Raji (cell line): ENCODE results near the gene KIF3A.

Experiments used
- POLR2A ChIP-seq: IDR thresholded peaks from 2 replicates; pipeline ENCODE4 v1.6.1; 2011; ENCODE audit warnings: low read depth, low read length, control low read depth; ENCODE audit not compliant: insufficient read depth

KIF3A gene

GRCh38 chr5:132751971-132752580, 14.7 kb upstream of the KIF3A start:
- no peak for TF ChIP-seq POLR2A

GRCh38 chr5:132751444-132751843, 14.1 kb upstream of the KIF3A start:
- no peak for TF ChIP-seq POLR2A

- no peak for TF ChIP-seq POLR2A
Observed at GRCh38 chr5:132750471-132751230, 13.3 kb upstream of the KIF3A start.

DNA sequence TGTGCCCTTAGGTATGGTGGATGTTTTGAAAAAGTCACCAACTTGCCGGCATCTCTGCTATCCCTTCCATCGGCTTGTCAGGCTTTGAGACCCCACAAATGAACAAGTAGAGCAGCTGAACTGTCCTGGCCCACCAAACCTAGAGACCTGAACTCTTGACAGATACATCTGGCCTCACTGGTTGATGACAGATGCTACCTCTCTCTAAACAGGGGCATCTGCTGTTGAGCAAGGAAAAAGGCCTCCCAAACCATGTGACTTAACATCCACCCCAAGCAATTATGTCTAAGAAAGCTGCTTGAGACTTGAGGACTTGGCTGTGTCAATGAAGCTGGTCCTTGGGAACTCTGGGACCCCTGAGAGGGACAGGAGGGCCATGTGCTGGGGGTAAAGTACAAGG, 12.2 kb upstream of the KIF3A start:
- TF ChIP-seq POLR2A: no peak

DNA sequence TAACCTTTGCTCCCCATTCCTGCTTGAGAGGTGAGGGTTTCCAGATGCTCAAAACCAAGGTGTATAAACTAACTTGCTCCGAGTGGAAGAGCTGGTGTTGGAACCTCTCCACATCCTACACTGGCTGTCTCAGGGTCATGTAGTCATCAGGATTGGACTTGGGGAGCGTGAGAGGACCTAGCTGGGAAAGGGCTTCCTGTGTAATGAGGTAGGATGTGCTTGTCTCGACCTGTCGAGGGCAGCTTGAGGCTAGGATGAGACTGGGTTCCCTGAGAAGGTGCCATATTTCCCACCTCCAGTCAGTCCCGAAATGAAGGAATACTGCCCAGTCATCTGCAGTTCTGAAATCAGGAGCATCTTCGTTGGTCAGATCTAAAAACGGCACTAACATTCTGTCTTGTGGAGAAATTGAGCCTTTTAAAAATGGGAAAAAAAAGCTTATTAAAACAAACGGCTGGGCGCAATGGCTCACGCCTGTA, 11.2 kb upstream of the KIF3A start:
- TF ChIP-seq POLR2A: no peak

DNA sequence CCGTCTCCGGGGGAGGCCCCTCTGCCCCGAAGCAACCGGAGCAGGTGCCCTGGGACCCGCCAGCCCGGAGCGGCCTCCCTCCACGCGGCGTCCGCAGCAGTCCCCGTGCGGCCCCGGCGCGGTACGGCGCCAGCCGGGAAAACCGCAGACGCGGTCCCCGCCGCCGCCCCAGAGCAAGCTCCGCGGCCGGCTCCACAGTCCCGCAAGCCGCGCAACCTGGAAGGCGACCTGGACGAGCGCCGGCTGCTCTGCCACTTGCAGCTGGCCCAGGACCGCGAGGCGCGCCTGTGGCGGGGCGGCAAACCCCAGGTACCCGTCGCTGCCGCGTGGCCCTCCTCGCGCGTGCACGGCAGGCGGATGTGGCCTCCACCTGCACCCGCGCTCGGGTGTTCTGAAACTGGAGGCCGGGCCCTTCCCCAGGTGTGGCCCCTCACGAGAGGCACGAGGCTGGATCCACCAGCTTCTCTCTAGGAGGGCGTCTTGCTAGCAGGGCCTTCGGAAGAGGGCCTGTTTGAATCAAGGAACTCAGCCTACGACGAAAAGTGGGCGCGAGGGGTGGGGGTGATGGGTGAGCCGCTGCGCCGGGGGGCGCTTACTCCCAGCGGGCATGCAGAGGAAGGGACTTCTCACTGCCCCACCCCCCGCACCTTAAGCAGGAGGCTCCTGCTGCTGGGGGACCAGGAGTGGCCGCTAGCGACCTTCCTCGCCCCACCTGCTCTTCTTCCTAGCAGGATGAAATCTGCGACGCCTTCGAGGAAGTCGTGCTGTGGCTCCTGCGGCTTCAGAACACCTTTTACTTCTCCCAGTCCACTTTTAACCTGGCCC, 10.5 kb upstream of the KIF3A start:
- TF ChIP-seq POLR2A: no peak

DNA sequence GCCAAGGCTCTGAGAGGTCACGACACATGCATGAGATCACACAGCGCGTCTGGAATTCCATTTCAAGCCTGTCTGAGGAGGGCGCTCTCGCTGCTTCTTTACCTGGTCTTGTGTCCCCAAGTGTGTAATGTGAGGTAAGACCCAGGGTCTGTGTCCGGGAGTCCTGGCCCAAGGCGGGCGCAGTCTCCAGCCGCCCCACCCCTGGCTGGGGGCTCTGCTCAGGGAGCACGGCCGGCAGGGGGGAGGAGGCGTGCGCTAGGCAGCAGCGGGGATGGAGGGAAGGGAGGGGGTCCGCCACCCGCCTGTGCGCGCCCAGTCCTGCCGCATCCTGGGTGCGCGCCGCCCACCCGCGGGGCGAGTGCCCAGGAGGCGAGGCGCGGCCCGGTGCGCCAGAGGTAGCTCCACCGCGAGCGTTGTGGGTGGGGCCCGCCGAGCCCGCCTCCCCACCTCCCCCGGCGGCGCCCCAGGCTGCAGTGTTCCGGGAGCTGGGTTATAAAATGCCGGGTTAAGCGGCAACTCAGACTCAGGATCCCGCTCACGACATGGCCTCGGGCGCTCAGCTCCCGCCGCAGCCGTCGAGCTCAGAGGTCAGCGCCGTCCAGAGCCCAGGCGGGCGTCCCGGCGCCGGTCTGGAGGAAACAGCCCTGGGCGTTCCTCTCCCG, 9.7 kb upstream of the KIF3A start, which contains the start of gene CCNI2:
TSS of gene CCNI2 (plus strand) at position 473 of the 662 bp plus-strand sequence. CDS start at position 543, 70 bp downstream.
- TF ChIP-seq POLR2A: no peak

DNA sequence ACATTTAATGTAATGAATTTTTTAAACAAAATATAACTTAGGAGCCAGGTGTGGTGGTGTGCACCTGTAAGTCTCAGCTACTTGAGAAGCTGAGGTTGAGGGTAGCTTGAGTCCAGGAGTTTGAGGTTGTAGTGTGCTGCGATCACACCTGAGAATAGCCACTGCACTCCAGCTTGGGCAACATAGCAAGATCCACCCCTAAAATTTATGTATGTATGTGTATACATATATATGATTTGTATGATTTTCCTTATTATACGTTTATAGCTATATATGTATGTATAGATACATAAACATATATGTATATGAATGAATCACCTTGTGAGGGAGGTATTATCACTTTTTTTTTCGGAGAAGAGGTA, 9.2 kb upstream of the KIF3A start:
- no peak for TF ChIP-seq POLR2A

GRCh38 chr5:132744659-132745058, 7.3 kb upstream of the KIF3A start:
- no peak for TF ChIP-seq POLR2A

DNA sequence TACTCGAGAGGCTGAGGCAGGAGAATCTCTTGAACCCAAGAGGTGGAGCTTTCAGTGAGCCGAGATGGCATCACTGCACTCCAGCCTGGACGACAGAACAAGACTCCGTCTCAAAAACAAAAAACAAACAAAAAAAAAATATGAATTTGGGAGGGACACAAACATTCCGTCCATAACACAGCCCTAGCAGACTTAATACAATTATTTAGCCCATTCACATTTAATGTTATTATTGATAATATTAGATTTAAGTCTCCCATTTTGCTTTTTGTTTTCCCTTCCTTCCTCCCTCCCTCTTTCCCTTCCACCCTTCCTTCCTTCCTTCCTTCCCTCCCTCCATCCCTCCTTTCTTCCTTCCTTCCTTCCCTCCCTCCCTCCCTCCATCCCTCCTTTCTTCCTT, 5.3 kb upstream of the KIF3A start:
- no peak for TF ChIP-seq POLR2A

DNA sequence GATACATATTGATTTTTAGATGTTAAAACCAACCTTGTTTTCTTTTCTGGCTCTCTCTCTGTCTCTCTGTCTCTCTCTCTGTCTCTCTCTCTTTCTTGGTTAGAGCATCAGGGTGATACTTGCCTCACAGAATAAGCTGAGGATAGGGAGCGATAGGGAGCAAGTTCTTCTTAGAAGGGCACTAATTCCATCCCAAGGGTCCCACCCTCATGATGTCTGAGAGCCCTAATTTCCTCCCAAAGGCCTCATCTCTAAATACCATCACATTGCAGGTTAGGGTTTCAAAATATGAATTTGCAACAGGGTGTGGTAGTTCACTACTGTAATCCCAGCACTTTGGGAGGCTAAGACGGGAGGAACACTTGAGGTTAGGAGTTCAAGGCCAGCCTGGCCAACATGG, 4.8 kb upstream of the KIF3A start:
- TF ChIP-seq POLR2A: no peak

DNA sequence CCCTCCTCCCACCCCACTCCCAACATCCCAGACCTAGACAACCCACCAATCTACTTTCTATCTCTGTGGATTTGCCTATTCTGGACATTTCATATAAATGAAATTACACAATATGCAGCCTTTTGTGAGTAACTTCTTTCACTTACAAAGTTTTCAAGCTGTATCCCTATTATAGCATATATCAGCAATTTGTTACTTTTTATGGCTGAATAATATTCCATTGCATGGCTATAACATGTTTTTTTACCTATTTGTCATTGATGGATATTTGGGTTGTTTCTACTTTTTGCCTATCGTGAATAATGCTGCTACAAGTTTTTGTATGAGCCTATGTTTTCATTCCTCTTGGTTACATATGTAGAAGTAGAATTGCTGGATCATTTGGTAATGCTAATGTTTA, 1.9 kb upstream of the KIF3A start:
- TF ChIP-seq POLR2A: no peak

DNA sequence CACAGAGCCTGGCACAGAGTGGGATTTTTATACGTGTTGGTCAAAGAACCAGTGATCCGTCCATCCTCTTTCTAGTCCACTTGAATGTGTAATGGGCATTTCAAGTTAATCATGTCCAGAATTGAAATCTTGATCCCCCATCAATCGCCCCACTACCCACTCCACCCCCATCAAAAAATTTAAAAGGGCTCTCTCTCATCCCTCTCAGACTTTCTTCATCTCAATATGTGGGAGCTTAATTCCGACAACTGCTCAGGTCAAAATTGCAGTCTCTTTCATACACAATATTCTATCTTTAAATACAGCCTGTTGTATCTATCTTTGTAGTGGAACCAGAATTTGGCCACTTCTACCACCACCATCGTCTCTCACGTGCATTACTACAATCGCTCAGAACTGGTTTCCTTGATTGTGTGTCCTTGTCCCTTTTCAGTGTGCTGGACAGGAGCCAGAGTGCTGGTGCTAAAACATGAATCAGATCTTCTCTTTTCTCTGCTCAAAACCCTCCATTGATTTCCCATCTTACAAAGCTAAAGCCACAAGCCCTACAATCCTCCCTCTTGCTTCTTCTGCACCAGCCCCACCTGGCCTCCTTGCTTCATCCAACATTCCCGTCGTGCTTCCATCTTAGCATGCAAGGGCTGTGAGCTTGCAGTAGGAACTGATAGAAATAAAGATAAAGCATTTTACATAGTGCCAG, 786 bp upstream of the KIF3A start:
- TF ChIP-seq POLR2A: no peak

- no peak for TF ChIP-seq POLR2A
Observed at GRCh38 chr5:132734687-132735086, 2.7 kb downstream of the KIF3A start.

DNA sequence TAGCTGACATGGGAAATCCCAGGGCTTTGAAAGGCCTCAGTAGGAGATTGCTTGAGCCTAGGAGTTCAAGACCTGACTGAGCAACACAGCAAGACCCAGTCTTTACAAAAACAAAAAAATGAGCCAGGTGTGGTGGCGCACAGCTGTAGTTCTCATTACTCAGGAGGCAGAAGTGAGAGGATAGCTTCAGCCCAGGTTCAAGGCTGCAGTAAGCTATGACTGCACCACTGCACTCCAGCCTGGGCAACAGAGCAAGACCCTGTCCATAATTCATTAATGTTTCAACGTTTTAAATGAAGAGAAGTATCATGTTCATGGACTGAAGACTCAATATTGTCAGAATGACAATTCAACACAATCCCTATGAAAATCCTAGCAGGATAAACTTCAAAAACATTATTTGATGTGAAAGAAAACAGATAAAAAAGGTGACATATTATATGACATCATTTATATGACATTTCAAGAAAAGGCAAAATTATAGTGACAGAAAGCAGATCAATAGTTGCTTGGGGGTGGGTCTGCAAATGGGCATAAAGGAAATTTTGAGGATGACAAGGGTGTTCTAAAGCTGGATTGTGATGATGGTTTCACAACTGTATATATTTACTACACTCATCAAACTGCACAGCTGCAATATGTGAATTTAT, 3.7 kb downstream of the KIF3A start:
- TF ChIP-seq POLR2A: no peak

DNA sequence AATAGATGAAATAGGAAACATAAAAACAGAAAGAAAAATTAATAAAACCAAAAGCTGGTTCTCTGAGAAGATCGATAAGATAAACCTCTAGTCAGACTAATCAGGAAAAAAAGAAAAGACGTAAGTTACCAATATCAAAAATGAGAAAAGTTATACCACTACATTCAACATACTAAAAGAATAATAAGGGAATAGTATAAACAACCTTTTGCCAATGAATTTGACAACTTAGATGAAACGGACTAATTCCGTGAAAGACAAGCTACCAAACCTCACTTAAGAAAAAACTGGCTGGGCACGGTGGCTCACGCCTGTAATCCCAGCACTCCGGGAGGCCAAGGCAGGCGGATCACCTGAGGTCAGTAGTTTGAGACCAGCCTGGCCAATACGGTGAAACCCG, 7.5 kb downstream of the KIF3A start:
- no peak for TF ChIP-seq POLR2A
